Measurements from ENCODE around the gene FNIP1. TPM values are rescaled to one million over a fixed set of nuclear protein-coding genes. Genes with fewer than 3 reads are reported as not detected.
"Not testable (repeated sequence)": the region's sequence is repeated elsewhere in the genome, so short reads cannot be mapped to it uniquely, and the experiment has no call there.

Gene FNIP1
- total RNA-seq, 1 donor from 2014 or later, result 40.6 TPM

GRCh38 chr5:131745703-131746102 is 51.1 kb downstream of the FNIP1 start:
- TF ChIP-seq CTCF (IDR thresholded peaks at IDR 0.05), result no peak
- H3K27ac Mint-ChIP-seq (ENCODE audit: unreplicated experiment), result peak overlapping the region; percentile 58
- no peaks in the 10 kb centered on the region for H3K27me3 Mint-ChIP-seq (ENCODE audit: low read depth)
- H3K9me3 Mint-ChIP-seq (ENCODE audit: low read depth), result no peaks in the 10 kb centered on the region
- no peak for DNase-seq (ENCODE audit: low spot score)
- H3K4me1 Mint-ChIP-seq (ENCODE audit: low read depth), result peaks cover 41% of the 10 kb centered on the region
- no peak overlapping the region for H3K4me3 Mint-ChIP-seq (ENCODE audit: unreplicated experiment)
- H3K36me3 Mint-ChIP-seq (ENCODE audit: low read depth), result peaks cover 14% of the 10 kb centered on the region

GRCh38 chr5:131745155-131745554 is 51.7 kb downstream of the FNIP1 start:
- no peaks in the 10 kb centered on the region for H3K9me3 Mint-ChIP-seq (ENCODE audit: low read depth)
- H3K27ac Mint-ChIP-seq (ENCODE audit: unreplicated experiment), result no peak overlapping the region
- DNase-seq (ENCODE audit: low spot score), result no peak
- H3K4me3 Mint-ChIP-seq (ENCODE audit: unreplicated experiment), result no peak overlapping the region
- peaks cover 16% of the 10 kb centered on the region for H3K36me3 Mint-ChIP-seq (ENCODE audit: low read depth)
- H3K27me3 Mint-ChIP-seq (ENCODE audit: low read depth), result no peaks in the 10 kb centered on the region
- no peak for TF ChIP-seq CTCF (IDR thresholded peaks at IDR 0.05)
- peaks cover 39% of the 10 kb centered on the region for H3K4me1 Mint-ChIP-seq (ENCODE audit: low read depth)

- Mint-ChIP-seq H3K4me3 (ENCODE audit: unreplicated experiment) (no peak overlapping the region), H3K27me3 (ENCODE audit: low read depth) (no peaks in the 10 kb centered on the region), H3K4me1 (ENCODE audit: low read depth) (peaks cover 9% of the 10 kb centered on the region), H3K36me3 (ENCODE audit: low read depth) (peaks cover 27% of the 10 kb centered on the region), H3K9me3 (ENCODE audit: low read depth) (no peaks in the 10 kb centered on the region), H3K27ac (ENCODE audit: unreplicated experiment) (no peak overlapping the region)
- no peak for DNase-seq (ENCODE audit: low spot score)
- no peak for TF ChIP-seq CTCF (IDR thresholded peaks at IDR 0.05)
Observed at GRCh38 chr5:131740477-131740876, 56.3 kb downstream of the FNIP1 start.

- H3K4me3 Mint-ChIP-seq (ENCODE audit: unreplicated experiment), result no peak overlapping the region
- no peaks in the 10 kb centered on the region for H3K4me1 Mint-ChIP-seq (ENCODE audit: low read depth)
- no peak overlapping the region for H3K27ac Mint-ChIP-seq (ENCODE audit: unreplicated experiment)
- H3K27me3 Mint-ChIP-seq (ENCODE audit: low read depth), result no peaks in the 10 kb centered on the region
- DNase-seq (ENCODE audit: low spot score), result no peak
- H3K9me3 Mint-ChIP-seq (ENCODE audit: low read depth), result no peaks in the 10 kb centered on the region
- TF ChIP-seq CTCF (IDR thresholded peaks at IDR 0.05), result no peak
- H3K36me3 Mint-ChIP-seq (ENCODE audit: low read depth), result peaks cover 22% of the 10 kb centered on the region
Observed at GRCh38 chr5:131735393-131735792, 61.4 kb downstream of the FNIP1 start.

GRCh38 chr5:131734939-131735338 is 61.9 kb downstream of the FNIP1 start:
- H3K4me3 Mint-ChIP-seq (ENCODE audit: unreplicated experiment); H3K27me3 Mint-ChIP-seq (ENCODE audit: low read depth); H3K9me3 Mint-ChIP-seq (ENCODE audit: low read depth); DNase-seq (ENCODE audit: low spot score); H3K4me1 Mint-ChIP-seq (ENCODE audit: low read depth); H3K27ac Mint-ChIP-seq (ENCODE audit: unreplicated experiment): not testable (repeated sequence)
- peaks cover 24% of the 10 kb centered on the region for H3K36me3 Mint-ChIP-seq (ENCODE audit: low read depth)

- not testable (repeated sequence) for H3K4me1 Mint-ChIP-seq (ENCODE audit: low read depth); H3K27me3 Mint-ChIP-seq (ENCODE audit: low read depth); DNase-seq (ENCODE audit: low spot score); H3K27ac Mint-ChIP-seq (ENCODE audit: unreplicated experiment); H3K4me3 Mint-ChIP-seq (ENCODE audit: unreplicated experiment)
- Mint-ChIP-seq H3K9me3 (ENCODE audit: low read depth) (peaks cover 36% of the 10 kb centered on the region), H3K36me3 (ENCODE audit: low read depth) (peaks cover 40% of the 10 kb centered on the region)
Observed at GRCh38 chr5:131729292-131729691, 67.5 kb downstream of the FNIP1 start.

- H3K27ac Mint-ChIP-seq (ENCODE audit: unreplicated experiment); H3K27me3 Mint-ChIP-seq (ENCODE audit: low read depth); DNase-seq (ENCODE audit: low spot score); H3K4me3 Mint-ChIP-seq (ENCODE audit: unreplicated experiment): not testable (repeated sequence)
- peaks cover 13% of the 10 kb centered on the region for H3K4me1 Mint-ChIP-seq (ENCODE audit: low read depth)
- H3K9me3 Mint-ChIP-seq (ENCODE audit: low read depth), result peaks cover 47% of the 10 kb centered on the region
- peaks cover 34% of the 10 kb centered on the region for H3K36me3 Mint-ChIP-seq (ENCODE audit: low read depth)
Observed at GRCh38 chr5:131724089-131724488, 72.7 kb downstream of the FNIP1 start.

Data from chondrocyte (in vitro differentiated cells).